GM18499 (cell line): ENCODE results near the gene AGTPBP1.

Experiments used
- ATAC-seq: cut with Tn5 transposase; IDR thresholded peaks from one replicate; pipeline ENCODE4 v1.9.1; 2021; ENCODE audit warnings: moderate number of reproducible peaks; ENCODE audit not compliant: insufficient read depth, unreplicated experiment

AGTPBP1 gene

DNA sequence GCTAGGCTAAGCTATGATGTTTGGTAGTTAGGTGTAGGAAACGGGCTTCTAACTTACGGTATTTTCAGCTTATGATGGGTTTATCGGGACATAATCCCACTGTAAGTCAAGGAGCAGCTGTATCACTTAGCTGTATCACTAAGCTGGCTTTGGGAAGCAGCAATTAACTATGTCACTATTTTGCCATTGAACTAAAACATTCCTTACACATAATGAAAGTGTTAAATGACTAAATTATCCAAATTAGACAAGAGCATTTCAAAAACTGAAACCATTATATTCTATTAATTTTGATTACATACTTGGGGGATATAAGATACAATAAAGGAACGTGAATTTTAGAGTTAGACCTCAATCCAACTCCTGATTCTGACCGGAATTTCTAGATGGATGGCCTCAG, 188.3 kb downstream of the AGTPBP1 start:
- ATAC-seq, result no peak

DNA sequence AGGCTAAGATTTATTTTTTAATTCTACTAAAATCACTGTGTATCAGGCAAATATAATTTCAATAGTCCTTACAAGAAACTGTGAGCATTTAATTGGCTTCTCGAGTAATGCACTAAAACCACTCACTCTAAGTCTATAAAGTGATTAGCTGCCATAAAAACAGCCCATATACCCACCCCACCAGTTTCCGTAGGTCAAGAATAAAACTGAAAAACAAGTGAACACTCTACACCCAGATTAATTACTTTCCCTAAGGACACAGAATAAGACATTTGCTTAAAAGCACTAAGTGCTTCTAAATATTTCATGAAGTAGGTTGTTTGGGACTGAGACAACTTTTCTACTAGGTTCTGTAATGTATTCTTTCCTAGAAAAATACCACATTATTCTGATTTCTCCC, 194.2 kb downstream of the AGTPBP1 start:
- no peak for ATAC-seq

DNA sequence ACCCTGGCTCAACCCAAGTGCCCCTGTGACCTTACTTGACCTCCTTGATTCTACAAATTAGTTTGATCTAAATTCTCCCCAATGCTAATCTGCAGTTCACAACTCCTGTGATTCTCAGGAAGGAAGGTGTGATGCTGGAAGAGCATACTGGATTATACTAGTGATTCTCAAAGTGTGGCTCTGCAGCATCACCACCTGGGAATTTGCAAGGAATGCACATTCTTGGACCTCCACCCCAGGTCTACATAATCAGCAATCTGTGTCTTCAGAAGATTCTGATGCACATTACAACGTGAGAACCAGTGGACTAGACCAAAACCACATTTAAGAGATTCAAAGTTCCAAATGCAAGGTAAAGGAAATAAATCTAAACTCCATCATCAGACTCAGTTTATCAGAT, 198.6 kb downstream of the AGTPBP1 start:
- ATAC-seq, result no peak

DNA sequence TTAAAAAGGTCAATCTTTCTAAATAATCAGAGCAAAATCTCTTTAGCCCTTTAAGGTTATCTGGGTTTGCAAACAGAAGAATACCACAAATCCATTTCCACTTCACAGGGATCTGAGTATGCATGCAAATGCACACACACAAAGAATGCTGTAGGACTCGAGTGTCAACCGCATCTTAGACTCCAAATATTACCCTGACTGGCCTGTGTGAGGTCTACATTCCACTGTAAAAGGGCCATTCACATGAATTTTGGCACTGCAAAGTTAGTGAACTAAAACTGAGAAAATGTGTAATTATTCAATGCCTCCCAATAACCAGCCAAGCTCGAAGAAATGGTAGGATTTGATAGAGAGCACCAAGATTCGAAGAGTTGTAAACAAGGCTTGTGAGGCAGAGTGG, 199.9 kb downstream of the AGTPBP1 start:
- ATAC-seq, result no peak

DNA sequence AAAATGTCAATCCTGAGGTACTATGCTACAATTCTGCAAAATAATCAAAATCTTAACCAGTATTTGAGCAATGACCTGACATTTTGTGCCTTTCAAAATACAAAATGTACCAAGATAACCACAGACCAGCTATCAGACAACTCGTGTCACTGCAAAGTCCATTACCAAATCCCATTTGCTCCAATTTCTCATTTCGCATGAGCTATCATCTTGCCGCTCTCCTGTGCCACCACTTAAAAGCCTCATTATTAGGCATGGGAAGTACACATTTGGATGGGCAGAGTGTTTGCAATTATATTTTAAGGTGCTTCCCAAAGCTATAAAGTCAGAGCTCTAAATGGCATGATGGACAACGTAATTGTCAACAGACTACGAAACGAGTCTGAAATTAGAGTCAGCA, 205.2 kb downstream of the AGTPBP1 start:
- no peak for ATAC-seq

- no peak for ATAC-seq
Measured at GRCh38 chr9:85536076-85536475, 205.7 kb downstream of the AGTPBP1 start.

DNA sequence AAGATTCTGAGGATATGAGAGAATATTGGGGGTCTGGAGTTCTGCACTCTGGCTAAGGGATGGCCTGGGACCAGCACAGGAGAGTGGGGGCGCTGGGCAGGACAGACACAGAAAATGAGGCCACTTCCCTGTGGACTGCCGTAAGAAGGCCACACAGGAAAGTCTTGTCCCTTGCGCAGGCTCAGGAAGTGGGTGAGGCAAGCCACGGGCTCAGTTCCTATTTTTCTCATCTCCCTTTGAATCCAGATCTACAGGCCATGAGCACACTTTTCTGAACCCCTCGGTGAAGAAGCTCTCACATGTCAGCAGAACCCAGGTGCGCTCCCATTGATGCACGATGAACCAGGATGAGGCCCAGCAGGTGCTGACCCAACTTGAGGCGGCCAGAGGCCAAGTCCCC, 207.4 kb downstream of the AGTPBP1 start:
- ATAC-seq, result no peak

DNA sequence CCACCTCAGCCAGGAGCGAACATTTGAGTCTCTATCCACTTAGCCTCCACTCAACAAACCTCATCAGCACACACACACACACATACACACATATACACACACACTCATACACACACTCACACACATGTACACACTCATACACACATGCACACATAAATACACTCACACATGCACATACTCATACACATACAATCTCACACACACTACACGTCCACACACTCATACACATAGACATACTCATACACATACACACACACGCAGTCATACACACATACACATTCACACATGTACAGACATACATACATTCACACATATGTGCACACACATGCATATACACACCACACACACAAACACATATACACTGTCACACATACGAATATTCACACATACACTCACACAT, 208.2 kb downstream of the AGTPBP1 start:
- no peak for ATAC-seq

DNA sequence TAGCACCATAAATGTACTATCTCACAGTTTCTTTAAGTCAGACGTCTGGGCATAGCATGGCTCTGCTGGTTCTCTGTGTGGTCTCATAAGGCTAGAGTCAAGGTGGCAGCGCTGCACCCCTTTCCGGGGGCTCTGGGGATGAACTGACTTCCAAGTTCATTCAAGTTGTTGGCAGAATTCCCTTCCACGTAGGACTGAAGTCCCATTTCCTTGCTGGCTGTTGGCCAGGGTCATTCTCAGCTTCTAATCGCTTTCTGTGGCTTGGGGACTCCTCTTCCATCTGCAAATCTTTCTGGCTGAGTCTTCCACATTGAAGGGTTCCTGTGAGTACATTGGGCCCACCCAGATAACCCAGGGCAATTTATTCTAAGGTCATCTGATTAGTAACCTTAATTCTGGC, 211.0 kb downstream of the AGTPBP1 start:
- ATAC-seq, result no peak

GRCh38 chr9:85528607-85529006, 213.1 kb downstream of the AGTPBP1 start:
- no peak for ATAC-seq

GRCh38 chr9:85528142-85528541, 213.6 kb downstream of the AGTPBP1 start:
- ATAC-seq, result no peak

GRCh38 chr9:85527331-85528020, 214.3 kb downstream of the AGTPBP1 start:
- ATAC-seq, result no peak

DNA sequence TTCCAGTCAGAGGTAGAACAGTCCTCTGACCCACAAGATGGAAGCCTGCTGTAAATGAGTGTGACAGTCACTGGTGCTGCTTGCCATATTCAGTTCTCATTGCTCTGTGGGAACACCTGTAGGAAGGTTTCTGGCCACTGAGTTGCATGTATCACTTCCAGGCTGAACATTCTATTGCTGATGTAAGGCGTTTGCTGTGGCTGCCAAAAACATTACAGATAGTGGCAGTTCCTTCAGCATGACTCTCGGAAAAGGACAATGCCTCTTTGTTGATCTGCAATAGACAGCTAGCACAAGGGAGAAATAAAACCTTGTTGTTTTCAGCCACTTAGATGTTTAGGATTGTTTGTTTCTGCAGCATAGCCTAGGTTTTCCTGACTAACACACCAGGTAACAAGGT, 217.2 kb downstream of the AGTPBP1 start:
- ATAC-seq, result no peak

DNA sequence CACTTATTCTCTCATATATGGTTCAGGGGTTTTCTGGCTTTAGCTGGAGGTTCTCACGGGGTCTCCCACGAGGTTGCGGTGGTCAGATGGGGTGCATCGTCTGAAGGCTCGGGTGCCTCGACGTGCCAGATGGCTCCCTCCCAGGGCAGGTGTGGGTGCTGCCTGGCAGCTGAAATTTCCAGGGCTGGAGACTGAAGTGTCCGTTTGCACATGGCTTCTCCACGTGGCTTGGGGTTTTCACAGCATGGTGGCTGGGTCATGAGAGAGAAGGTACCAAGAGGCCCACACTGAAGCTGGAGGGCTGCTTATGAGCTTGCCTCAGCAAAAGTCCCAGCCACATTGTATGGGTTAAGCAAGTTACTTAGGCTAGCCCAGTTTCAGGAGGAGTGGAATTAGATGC, 218.6 kb downstream of the AGTPBP1 start:
- no peak for ATAC-seq

GRCh38 chr9:85522459-85523092, 219.2 kb downstream of the AGTPBP1 start:
- ATAC-seq, result no peak

- ATAC-seq, result no peak
Measured at GRCh38 chr9:85521371-85522197, 220.2 kb downstream of the AGTPBP1 start.

DNA sequence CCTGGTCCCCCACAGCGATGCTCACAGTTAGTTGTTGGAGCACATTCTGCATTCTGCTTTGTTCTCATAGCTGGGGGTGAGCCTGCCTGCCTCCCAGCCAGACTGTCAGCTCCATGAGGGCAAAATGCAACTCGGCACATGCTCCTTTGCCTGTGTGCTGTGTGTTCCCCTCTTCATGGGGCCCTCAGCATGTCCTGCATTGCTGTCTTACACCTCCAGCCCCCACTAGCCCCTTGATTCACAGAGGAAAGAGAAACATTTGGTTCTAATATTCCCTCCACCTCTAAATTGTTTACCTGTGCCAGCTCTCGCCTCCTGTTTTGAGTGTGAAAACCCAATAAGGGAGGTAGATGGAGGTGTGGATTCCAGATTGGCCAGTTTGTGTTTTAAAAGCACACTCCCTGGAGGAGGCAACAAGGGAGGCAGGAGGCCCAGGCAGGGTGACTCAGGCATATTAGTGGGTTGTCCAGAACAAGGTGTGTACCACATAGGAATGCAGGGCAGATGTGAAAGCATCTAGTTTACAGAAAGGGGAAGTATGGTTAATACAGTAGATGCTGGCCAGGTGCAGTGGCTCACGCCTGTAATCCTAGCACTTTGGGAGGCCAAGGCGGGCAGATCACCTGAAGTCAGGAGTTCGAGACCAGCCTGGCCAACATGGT, 224.6 kb downstream of the AGTPBP1 start:
- no peak for ATAC-seq

DNA sequence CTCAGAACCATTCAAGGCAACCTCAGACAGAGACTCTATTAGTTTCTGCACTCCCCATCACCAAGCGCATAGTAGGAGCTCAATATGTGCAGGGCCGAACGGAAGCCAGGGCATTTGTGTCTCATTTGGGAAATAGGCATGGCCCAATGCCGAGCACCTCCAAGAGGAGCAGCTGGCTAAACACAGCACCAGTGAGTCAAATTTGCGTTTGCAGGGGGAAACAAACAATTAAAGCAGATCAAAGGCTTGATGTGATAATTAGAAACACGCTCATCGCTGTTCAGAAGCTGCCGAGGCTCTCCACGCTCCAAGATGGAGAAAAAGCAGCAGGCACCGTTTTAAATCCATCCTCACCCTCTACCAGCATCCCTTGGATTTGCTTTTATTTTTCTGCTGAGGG, 225.3 kb downstream of the AGTPBP1 start:
- no peak for ATAC-seq

DNA sequence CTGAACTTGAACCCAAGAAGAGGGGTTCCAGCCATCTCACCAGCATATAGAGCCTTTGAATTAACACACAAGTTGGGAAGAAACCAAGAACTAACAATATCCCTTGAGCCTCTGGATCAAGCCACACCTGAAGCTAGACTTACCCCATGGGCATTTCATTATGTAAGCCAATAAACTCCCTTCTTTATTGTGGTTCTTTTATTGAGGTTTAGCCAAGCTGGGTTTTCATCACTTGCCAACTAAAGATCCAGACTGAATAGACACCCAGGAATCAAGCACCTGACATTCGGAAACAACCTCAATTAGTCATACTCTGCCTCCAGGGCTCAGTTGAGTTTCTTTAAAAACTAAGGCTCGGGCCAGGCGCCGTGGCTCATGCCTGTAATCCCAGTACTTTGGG, 226.7 kb downstream of the AGTPBP1 start:
- ATAC-seq, result no peak

DNA sequence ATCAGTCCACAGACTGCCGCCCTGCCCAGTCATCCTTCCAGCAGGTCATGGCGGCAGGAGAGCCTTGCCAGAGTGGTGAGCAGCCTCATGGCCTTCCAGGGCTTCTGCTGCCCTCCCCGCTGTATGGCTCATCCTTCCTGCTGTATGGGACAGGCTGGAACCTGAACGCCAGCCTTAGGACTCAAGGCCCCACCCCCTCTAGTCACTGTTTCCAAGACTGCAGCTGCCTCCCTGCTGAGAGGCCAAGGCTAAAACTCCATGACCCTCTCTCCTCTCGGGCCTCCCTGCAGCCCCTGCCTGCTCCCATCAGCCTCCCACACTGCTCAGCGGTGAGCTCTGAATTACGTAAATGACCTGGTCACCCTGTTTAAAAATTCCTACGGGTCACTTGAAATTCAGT, 227.5 kb downstream of the AGTPBP1 start:
- ATAC-seq, result no peak

DNA sequence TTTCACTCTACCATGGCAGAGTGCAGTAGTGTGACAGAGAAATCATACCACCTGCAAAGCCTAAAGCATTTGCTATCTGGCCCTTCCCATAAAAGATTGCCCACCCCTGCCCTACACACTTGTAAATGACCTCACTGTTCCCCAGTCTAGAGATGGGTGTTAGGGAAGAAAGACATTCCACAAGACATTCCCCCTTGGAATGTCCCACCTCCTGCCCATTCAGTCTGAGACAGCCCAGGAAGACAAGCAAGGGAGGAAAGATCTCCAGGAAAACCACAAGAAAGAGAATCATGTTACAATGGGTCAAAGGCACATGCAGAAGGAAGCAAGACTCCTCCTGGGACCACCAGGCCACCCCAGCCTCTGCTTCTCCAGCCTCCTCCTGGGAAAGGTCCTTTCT, 230.0 kb downstream of the AGTPBP1 start:
- ATAC-seq, result no peak
